Myocyte (in vitro differentiated cells): ENCODE measurements around the gene HOXB1. TPM values are rescaled to one million over a fixed set of nuclear protein-coding genes. Genes with fewer than 3 reads are reported as not detected.
"Not testable (repeated sequence)": the region's sequence is repeated elsewhere in the genome, so short reads cannot be mapped to it uniquely, and the experiment has no call there.

Source experiments
- DNase-seq: peaks from one replicate; pipeline ENCODE4 v3.0.0-alpha.2; 2012; ENCODE audit warnings: low read depth
- total RNA-seq: library from RNA; depleted of rRNA; stranded (reverse); fragments of >200 nt; gene quantifications from 2 replicates; pipeline ENCODE4 v1.2.3, GENCODE V29; 2014

HOXB1 gene
- total RNA-seq, 1 donor from 2014 or later: not detected

DNA sequence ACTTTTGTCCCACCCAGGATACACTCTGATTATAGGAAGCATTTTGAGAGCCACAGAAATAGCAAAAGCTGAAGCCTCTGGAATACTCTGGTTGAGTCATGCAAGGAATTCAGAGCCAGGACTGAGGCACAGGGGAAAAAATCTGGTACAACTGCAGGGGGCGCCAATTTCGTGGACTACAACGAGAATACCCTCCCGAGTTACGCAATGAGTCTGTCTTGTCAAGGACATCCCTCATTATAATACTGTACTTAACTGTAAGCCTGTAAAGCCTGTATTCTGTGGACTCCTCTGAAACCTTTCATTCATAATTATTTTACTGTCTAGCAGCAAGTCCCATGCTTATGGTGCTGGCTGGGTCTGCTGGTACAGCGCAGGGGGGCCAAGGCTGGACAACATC, 7.8 kb downstream of the HOXB1 start:
- no peak for DNase-seq

DNA sequence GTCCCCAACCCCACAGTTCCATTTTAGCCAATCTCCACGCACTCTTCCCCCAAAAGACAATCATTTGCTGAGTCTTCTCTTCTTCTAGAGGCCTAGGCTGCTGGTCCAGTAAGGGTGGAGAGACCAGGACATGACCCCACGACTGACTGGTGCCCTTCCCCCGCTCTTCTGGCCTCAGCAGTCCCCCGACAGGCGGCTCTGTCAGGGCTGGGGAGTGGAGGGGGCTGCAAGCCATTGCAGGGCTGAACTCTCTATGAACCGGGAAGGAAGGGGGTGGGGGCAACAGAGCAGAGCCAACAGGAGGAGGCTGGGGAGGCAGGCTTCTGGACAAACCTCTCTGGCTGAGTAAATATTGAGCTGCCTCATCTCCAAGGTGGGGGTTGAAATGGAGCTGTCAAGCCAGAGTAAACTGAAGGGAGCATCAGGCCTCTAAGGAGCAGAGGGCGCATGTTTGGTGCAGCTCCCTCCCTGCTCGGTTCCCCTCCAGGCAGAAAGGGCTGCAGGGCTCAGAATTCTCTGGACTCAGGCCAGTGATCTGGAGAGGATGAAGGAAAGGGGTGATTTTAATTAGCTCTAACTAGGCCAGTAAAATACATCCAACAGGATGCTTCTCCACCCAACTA, 8.7 kb downstream of the HOXB1 start:
- no peak for DNase-seq

DNA sequence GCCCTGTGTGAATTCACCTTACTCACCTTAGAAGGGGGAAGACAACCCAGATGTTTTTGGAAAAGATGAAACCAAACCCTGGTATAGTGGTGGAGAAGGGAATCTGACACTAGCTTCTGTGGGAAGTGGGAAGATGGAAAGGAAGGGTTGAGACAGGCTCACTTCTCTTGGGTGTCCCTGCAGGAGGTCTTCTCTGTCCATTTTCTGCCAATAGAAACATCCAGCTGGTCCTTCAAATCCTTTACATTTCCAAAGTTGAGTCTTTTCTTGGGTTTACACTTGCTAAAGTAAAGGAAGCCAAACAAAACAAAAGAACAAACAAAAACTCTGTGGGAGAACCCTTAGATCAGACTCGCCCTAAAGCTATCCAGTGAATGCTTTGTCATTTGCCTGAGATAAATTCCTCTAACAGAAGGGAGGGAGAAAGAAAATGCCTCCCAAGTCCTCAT, 10.2 kb downstream of the HOXB1 start:
- DNase-seq: peak; percentile 57

DNA sequence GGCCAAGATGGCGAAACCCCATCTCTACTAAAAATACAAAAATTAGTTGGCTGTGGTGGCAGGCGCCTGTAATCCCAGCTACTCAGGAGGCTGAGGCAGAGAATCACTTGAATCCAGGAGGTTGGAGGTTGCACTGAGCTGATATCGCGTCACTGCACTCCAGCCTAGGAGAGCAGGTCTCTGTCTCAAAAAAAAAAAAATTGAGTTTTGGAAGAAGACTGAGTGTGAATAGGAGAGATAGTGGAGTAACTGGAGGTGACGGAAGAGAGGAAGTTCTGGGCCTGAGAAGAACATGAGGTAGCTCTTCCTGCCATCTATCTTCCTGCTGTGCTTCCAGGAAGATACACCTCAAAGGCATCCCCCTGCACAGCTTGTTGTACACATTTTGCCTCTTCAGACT, 11.4 kb downstream of the HOXB1 start:
- DNase-seq: no peak

DNA sequence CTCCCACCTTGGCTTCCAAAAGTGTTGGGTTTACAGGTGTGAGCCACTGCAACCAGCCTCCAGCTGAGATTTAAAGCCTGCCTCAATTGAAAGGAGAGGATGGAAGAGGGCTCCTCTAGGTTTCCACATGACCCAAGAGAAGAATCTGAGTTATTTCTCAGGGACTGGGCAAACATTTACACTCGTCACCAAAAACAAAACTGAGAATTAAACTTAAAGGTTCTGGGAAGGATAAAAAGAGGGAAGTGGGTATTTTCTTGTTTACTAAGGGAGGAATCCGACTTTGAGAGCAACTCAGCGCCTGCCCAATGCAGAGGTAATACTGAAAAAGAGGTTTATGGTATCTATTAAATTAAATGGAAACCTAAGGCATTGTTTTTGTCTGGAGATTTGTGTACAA, 13.3 kb downstream of the HOXB1 start:
- DNase-seq: no peak

DNA sequence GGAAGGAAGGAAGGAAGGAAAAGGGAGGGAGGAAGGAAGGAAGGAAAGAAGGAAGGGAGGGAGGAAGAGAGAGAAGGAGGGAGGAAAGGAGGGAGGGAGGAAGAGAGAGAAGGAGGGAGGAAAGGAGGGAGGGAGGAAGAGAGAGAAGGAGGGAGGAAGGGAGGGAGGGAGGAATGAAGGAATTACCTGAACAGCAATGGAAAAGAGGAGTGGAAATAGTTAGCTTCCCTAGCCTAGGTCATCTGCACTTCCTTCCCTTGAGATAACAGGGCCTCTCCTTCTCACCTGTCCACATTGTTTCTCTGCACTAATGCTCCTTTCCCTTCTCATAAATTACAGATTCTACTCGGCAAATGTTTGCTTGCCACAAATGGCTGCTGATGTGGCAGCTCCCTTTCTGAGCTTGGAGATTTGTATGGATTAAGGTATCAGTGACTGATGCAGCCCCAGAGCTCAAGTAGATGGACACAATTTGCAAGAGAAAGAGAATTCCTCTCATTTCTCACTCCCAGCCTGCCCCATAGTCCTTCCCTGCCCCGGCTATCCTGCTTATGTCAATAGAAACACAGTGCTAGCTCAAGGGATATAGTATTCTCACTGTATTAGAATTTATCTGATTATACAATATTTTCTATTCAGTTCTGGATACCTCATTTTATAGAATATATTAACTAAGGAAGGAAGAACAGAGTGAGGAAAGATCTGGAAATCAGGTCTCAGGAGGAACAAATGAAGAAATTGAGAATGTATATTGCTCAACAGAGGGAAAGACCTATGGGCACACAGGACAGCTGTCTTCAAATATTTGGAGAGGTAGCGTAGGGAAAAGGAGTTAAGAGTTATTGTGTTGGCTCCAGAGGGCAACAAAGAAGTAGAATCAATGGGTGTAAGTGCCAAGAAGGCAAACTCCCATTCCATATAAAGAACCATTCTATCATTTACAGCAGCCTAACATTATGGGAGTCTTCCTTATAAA, 14.6 kb downstream of the HOXB1 start:
- DNase-seq: no peak

DNA sequence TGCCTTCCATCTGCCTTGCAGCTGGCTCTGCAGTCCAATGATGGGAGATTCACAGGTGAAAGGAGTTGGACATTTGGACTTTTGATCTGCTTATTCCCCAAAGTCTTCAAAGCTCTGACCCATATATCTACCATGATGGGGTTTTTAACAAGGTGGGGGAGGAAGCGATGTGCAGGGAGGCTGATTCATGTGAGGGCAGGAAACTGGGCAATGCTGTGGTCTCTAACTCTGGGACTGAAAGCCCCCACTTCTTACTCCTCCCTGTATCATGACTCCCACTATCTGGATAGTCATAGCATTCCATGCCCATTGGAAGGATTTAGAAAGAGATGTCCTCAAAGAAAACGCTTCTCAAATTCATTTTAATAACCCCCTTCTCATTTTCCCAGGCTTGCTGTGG, 16.3 kb downstream of the HOXB1 start:
- no peak for DNase-seq

DNA sequence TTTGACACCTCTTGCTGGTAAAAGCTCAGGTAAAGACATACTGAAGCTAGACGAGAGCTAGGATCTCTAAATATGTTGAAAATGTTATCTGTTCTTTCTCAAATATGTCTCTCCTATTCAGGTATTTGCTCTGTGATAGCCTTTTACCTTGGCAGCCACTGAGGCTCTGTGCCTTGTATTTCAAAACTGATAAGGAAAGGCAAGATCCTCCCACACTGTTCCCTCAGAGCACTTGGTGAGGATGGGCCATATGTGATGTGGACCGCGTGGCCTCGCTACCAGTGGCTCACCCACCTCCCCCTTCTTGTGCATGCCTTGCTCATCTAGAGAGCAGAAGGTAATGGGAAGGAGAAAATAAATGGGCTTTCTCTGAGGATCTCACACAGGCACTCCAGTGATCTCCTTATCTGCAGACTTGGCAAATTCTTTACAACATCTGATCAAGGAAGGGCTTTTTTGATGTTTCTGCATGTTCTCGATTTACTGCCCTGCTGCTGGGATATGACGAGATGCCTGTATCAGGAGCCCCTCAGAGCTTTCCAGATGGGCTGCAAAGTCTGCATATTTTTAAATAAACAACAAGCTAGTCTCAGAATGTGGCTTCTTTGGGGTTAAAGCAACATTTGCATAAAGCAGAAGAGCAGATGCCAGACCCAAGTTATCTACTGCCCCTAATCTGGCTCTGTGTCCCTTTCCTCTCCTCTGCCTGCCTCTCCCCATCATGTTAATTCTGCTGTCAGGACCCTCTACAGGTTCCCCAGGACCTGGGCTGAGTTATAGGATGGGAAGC, 16.9 kb downstream of the HOXB1 start:
- no peak for DNase-seq

DNA sequence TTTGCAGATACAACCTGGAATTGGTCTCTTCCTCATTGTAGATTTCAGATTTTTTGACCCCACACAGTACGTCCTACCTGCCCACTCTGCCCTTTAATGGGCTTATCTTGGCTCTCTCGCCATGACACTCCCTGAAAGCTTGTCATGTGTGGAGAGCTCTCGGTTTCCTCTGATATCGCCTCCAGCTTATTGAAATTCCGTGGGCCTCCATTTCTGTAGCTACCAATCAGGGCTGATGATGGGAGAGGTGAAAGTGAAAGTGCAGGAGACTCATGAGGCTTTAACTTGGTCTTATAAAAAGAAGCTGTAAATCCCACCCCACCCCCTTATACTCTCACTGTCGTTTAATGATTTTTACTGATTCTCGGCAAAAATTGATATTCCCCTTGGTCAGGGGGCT, 17.7 kb downstream of the HOXB1 start:
- DNase-seq: no peak

DNA sequence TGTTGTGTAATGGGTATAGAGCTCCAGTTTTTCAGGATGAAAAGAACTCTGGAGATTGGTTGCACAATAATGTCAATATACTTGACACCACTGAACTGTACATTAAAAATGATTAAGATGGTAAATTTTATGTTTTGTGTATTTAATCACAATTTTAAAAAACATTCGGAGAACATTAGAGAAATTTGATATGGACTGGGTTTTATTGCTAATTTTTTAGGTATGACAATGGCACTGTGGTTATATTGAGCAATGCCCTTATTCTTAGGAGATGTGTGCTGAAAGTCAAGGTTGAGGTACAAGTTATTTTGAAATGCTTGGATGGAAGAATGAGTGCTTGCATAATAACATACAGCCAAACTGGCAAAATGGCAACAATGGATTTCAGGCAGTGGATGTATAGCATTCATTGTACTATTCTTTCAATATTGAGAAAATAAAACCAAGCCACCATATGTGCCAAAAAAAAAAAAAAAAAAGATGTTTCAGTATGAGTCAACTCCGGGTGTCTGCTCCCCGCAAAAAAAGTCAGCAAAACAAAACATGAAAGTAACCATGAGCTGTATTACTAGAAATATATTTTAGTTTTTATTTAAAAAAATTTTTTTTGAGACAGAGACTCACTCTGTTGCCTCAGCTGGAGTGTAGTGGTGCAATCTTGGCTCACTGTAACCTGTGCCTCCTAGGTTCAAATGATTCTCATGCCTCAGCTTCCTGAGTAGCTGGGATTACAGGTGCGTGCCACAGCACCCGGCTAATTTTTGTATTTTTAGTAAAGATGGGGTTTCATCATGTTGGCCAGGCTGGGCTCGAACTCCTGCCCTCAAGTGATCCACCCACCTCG, 19.8 kb downstream of the HOXB1 start:
- peak; percentile 39 for DNase-seq

DNA sequence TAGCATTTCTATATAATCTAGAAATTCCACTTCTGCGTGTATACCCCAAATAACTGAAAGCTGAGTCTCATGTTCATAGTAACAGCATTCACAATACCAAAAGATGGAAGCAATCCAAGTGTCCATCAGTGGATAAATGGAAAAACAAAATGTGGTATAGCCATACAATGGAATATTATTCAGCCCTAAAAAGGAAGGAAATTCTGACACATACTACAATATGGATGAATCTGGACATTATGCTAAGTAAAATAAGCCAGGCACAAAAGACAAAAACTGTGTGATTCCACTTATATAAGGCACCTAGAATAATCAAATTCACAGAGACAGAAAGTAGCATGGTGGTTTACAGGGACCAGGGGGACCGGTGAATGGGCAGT, 20.4 kb downstream of the HOXB1 start:
- DNase-seq: no peak

DNA sequence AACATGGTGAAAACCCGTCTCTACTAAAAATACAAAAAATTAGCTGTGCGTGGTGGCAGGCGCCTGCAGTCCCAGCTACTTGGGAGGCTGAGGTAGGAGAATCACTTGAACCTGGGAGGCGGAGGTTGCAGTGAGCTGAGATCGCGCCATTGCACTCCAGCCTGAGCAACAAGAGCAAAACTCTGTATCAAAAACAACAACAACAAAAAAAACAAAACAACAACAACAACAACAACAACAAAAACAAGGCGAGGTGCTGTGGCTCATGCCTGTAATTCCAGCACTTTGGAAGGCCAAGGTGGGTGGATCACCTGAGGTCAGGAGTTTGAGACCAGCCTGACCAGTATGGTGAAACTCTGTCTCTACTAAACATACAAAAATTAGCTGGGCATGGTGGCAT, 21.1 kb downstream of the HOXB1 start:
- DNase-seq: not testable (repeated sequence)

DNA sequence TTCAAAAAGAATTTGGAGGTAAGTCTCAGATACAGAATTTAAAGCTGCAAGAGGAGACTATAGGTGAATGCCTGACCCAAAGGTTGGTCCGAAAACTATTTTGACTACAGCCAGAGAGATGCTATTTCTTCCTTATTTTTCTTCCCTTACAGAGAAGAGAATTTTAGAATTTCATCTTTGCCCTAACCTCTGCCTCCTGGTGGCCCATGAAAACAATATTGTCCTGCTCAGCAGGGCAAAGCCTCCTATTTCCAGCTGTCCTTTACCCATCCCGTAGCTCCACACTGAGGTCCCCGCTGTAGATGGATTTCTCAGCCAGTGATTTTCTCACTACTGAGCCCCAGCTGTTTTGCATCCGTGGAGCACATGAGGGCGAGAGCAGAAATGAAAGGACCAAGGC, 24.6 kb downstream of the HOXB1 start:
- peak; percentile 41 for DNase-seq

DNA sequence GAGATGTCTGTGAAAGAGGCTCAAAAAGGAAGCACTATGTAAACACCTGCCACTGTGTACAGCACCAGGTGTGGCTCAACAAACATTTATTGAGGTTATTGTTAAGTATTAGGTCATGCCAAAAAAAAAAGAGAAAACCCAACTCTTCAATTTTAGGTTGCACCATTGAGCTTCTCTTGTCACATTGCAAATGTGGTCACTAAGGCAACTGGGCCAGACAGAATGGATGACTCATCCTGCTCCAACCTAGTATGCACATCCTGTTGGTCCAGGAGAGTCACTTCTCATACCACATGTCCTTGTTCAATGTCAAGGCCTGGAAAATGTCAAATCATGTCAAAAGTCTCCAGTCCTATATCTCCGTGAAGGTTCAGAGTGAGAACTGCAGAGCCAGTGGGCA, 25.0 kb downstream of the HOXB1 start:
- peak; percentile 82 for DNase-seq

DNA sequence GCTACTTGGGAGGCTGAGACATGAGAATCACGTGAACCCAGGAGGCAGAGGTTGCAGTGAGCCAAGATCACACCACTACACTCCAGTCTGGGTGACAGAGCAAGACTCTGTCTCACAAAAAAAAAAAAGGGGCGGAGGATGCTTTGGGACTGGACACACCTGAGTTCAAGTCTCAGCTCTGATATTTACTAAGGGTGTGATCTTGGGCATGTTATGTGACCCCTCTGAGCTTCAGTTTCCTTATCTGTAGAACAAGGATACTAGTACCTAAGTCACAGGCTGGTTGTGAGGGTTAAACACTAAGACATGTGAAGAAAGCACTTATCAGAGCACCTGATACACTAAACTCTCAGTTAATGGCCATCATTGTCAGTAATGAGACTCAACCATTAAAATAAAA, 25.9 kb downstream of the HOXB1 start:
- no peak for DNase-seq

DNA sequence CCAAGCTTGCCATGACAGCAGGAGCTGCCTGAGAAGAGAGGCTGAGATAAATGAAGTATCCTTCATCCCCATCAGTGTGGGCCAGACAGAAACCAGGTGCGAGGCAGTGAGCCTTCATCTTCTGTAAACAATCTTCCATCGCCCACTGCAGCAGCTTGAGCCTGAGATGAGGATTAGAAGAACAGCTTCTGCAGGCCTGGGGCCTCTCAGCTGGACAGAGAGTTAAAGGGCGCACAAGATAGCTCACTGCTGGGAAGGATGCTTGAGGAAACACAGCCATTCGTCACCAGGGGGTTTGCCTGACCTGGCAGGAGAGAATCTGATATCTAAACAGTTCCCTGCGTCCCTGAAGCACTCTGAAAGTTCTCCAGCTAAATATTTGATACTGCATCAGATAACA, 27.1 kb downstream of the HOXB1 start:
- DNase-seq: no peak

DNA sequence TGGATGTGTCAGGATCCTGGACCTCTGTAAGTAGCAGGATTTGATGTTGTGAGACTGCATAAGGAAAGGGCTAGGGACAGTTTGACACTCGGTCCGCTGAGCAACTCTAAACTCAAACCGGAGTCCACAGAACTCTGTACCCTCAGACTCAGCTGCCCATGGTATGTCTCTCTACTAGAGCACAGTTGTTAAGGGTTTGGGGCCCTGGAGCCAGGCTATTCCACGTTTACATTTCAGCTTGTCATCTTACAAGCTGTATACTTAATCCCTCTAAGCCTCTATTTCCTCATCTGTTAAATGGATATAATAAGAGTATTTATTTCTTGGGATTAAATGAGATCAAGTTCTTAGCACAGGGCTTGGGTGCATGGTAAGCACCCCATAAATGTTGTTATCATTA, 27.9 kb downstream of the HOXB1 start:
- DNase-seq: no peak

DNA sequence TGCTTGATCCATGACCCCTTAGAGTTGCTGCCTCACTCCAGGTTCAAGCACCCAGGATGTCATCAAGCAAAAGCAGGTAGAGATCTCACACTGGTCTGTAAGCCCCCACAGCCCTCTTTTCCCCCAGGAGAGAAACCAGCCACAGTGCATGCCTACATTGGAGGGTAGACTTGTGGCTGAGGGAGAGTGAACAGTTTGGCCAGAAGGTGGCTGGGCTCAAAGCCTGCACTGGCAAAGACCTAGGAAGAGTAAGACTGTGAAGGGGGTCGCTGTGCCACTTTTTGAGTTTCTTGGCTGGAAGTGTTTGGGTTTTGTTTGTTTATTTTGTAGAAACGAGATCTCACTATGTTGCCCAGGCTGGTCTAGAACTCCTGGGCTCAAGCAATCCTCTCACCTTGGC, 28.5 kb downstream of the HOXB1 start:
- DNase-seq: no peak

DNA sequence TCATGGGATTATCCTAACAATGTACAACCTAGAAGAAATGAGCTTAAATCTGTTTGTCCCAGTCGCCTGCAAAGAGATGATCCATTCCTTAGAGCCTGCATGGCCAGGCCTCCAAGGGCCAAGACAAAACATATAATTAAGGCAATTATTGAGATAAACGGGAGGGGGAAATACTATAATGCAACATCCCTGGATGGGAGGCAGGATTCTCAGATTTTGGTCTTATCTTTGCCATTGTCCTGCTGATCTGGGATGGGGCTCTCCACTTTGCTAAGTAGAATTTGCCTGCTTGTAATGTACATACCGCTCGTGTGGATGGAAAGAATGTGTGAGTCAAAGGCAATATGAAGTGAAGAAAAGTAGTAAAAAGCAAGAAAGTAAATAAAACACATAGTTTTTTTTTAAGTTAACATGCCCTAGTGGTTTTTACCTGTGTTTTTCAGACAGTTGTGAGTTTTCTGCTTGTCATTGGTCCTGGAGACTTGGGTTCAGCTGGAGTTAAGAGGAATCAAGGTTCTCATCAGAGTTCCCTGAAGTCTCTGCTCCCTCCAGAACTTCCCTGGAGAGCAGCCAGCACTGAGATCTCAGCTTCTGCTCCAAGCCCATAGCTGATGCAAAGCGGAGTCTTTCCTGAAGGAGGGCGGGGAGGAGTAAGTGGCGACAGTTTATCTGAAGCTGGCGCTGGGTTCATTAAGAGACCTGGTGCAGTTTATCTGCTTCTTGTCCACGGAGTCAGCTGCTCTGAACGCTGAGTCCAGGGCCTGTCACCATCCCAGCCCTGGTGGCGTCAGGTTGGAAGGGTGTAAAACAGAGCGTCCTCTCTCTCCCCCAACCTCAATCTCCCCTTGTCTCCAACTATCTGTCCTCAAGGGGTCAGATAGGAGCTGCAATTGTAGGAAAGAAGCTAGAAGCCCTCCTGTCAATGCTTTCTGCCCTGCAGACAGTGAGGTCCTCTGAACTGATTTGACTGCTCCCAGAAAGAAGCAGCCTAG, 30.1 kb downstream of the HOXB1 start:
- DNase-seq: no peak
